ENCODE measurements around the gene TRPV2. TPM values are rescaled to one million over a fixed set of nuclear protein-coding genes. Genes with fewer than 3 reads are reported as not detected.
A peak's percentile ranks its signal among the peaks of the same experiment; 100 is the strongest.

The TRPV2 gene
- total and polyA plus RNA-seq, 9 of the 15 experiments (the other 6 are each of a cell fraction or from before 2014, with no cell fraction given), result 10.0 to 97.5 (median 30.3) TPM

GRCh38 chr17:16439811-16440351 is 24.5 kb downstream of the TRPV2 start (continued):
- TF ChIP-seq ELF4 (CRISPR knock-in tag; IDR thresholded peaks at IDR 0.05) (no peak), SMAD1 (IDR thresholded peaks at IDR 0.05; ENCODE audit: low read depth, low read length, partially characterized antibody) (no peak), PML (IDR thresholded peaks at IDR 0.05; ENCODE audit: low read length) (peak; percentile 40), SPI1 (IDR thresholded peaks at IDR 0.05; ENCODE audit: borderline replicate concordance, low read depth, low read length) (peak; percentile 23; the same call in 1 of the 2 replicates), ZNF23 (CRISPR knock-in tag; IDR thresholded peaks at IDR 0.05) (no peak), NEUROD1 (IDR thresholded peaks at IDR 0.05; ENCODE audit: borderline replicate concordance, low read depth, low read length, partially characterized antibody) (no peak), SP1 (CRISPR knock-in tag; IDR thresholded peaks at IDR 0.05) (peak; percentile 53), E2F5 (CRISPR knock-in tag; IDR thresholded peaks at IDR 0.05) (no peak), HNRNPUL1 (IDR thresholded peaks at IDR 0.05; ENCODE audit: low read length) (no peak), SUPT5H (IDR thresholded peaks at IDR 0.05) (0 out of 2 replicates have a peak, but pooled peaks have one; percentile 25), FIP1L1 (IDR thresholded peaks at IDR 0.05; ENCODE audit: low read depth, low read length, poor library complexity, severe bottlenecking) (no peak), PTBP1 (IDR thresholded peaks at IDR 0.05; ENCODE audit: low read depth, low read length) (no peak), ELK3 (CRISPR knock-in tag; IDR thresholded peaks at IDR 0.05) (no peak), SMAD4 (CRISPR knock-in tag; conservative IDR thresholded peaks at IDR 0.05) (no peak), CAMTA2 (CRISPR knock-in tag; conservative IDR thresholded peaks at IDR 0.05) (no peak), RHOXF2B (CRISPR knock-in tag; conservative IDR thresholded peaks at IDR 0.05) (no peak), ZKSCAN8 (CRISPR knock-in tag; IDR thresholded peaks at IDR 0.05) (no peak), HMGXB4 (CRISPR knock-in tag; IDR thresholded peaks at IDR 0.05) (no peak), TGIF2 (CRISPR knock-in tag; IDR thresholded peaks at IDR 0.05) (0 out of 2 replicates have a peak, but pooled peaks have one; percentile 26), CXXC5 (CRISPR knock-in tag; IDR thresholded peaks at IDR 0.05) (no peak), HIVEP1 (CRISPR knock-in tag; IDR thresholded peaks at IDR 0.05) (no peak), ZNF324 (CRISPR knock-in tag; IDR thresholded peaks at IDR 0.05) (no peak), DDX20 (tag; IDR thresholded peaks at IDR 0.05; ENCODE audit: low read depth) (no peak), E2F1 (CRISPR knock-in tag; IDR thresholded peaks at IDR 0.05) (no peak), SP2 (IDR thresholded peaks at IDR 0.05; ENCODE audit: extremely low read depth, low read depth, low read length, poor library complexity, severe bottlenecking) (no peak), SIN3A (IDR thresholded peaks at IDR 0.05; ENCODE audit: borderline replicate concordance in 2 of 2, control insufficient read depth in 1 of 2, low read depth in 2 of 2, low read length in 2 of 2) (peak in 1 of 2 experiments; percentile 3; a peak in 1 of 4 replicates)
